CD4-positive, alpha-beta T cell (primary cell): ENCODE results near the gene ESF1. TPM values are rescaled to one million over a fixed set of nuclear protein-coding genes. Genes with fewer than 3 reads are reported as not detected.

Experiments
- ATAC-seq: fragments of 200-7000 bp; cut with Tn5 transposase; one replicate; pipeline ENCODE4 v1.10.0; 2022; ENCODE audit warnings: mild to moderate bottlenecking; ENCODE audit not compliant: poor library complexity
- CTCF ChIA-PET: fragments of 350-600 bp; sonication (Branson Sonifier 250); formaldehyde crosslinking; loops from one replicate; lab custom pipeline; 2021; ENCODE audit warnings: antibody characterized with exemption, inconsistent platforms; lab: Charles Lee
- POLR2A ChIA-PET: fragments of 350-600 bp; sonication (Branson Sonifier 250); formaldehyde crosslinking; loops from one replicate; lab custom pipeline; 2021; ENCODE audit warnings: antibody characterized with exemption, inconsistent platforms; lab: Charles Lee
- DNase-seq, 14 experiments: peaks; one replicate each; pipeline ENCODE4 v3.0.0-alpha.2; 2013 to 2020; ENCODE audit warnings: mixed read lengths in 2 of 14
- H3K27ac ChIP-seq, 2 donors: one replicate each; pipeline versions ENCODE4 v1.5.1 to v1.7.0; 2013; ENCODE audit warnings: low read length in 2 of 2, low read depth in 1 of 2, mild to moderate bottlenecking in 1 of 2
- H3K27me3 ChIP-seq, 2 experiments: 1 replicate in 1 of 2; 2 replicates in 1 of 2; pipeline versions ENCODE4 v1.6.1 to v1.7.0; 2013; ENCODE audit warnings: low read length in 2 of 2, control low read depth in 1 of 2, mild to moderate bottlenecking in 1 of 2, moderate library complexity in 1 of 2; ENCODE audit not compliant: insufficient read depth in 2 of 2, control insufficient read depth in 1 of 2
- H3K36me3 ChIP-seq: one replicate; pipeline ENCODE4 v1.6.1; 2013; ENCODE audit warnings: low read length, control low read depth; ENCODE audit not compliant: insufficient read depth
- H3K4me1 ChIP-seq: one replicate; pipeline ENCODE4 v1.6.1; 2013; ENCODE audit warnings: low read length, control low read depth; ENCODE audit not compliant: insufficient read depth
- H3K4me3 ChIP-seq: one replicate; pipeline ENCODE4 v1.5.1; 2013; ENCODE audit warnings: mild to moderate bottlenecking, low read length, moderate library complexity
- H3K9me3 ChIP-seq, 2 experiments: 1 replicate in 1 of 2; 2 replicates in 1 of 2; pipeline versions ENCODE4 v1.6.1 to v1.7.0; 2013; ENCODE audit warnings: low read length in 2 of 2, mild to moderate bottlenecking in 2 of 2, control low read depth in 1 of 2, moderate library complexity in 1 of 2; ENCODE audit not compliant: control insufficient read depth in 1 of 2, insufficient read depth in 1 of 2
- H3K27ac Mint-ChIP-seq: one replicate; pipeline ENCODE4 v1.8.0; 2020; ENCODE audit warnings: mixed read lengths
- H3K27me3 Mint-ChIP-seq: one replicate; pipeline ENCODE4 v1.8.0; 2021; ENCODE audit warnings: mixed read lengths
- H3K36me3 Mint-ChIP-seq: one replicate; pipeline ENCODE4 v1.8.0; 2021; ENCODE audit warnings: low read depth, mixed read lengths
- H3K4me1 Mint-ChIP-seq: one replicate; pipeline ENCODE4 v1.8.0; 2021; ENCODE audit warnings: low read depth, mixed read lengths
- H3K4me3 Mint-ChIP-seq: one replicate; pipeline ENCODE4 v1.8.0; 2020; ENCODE audit warnings: mild to moderate bottlenecking, mixed read lengths
- H3K9me3 Mint-ChIP-seq: one replicate; pipeline ENCODE4 v1.8.0; 2020; ENCODE audit warnings: mixed read lengths
- CTCF ChIP-seq: fragments of 200-600 bp; IDR thresholded peaks from one replicate; pipeline ENCODE4 v1.8.0; 2022; ENCODE audit warnings: antibody characterized with exemption, mild to moderate bottlenecking
- intact Hi-C, 2 experiments: fragments of 100-400 bp; cut with DNase I in 1 of 2; cut with micrococcal nuclease in 1 of 2; formaldehyde crosslinking; loops; one replicate each; pipeline versions ENCODE4 v1.15.1 to v1.9.0; 2023 to 2025; cut with DNase I, micrococcal nuclease
- total RNA-seq, 174 experiments: library from RNA in 2 of 174; stranded (reverse) in 2 of 174; gene quantifications; one replicate each; pipeline ENCODE4 v1.2.3 and lab custom pipeline; 2021 to 2026

The ESF1 gene
- total RNA-seq, 2 experiments from 2014 or later, result 6.9 to 7.1 TPM

- ChIA-PET POLR2A (no interaction called here), CTCF (no interaction called here)
- Histone ChIP-seq H3K27ac (no peak overlapping the region), H3K9me3 (no peaks in the 10 kb centered on the region), H3K4me3 (no peak overlapping the region), H3K27me3 (no peaks in the 10 kb centered on the region), H3K4me1 (no peaks in the 10 kb centered on the region), H3K36me3 (peaks cover 52% of the 10 kb centered on the region)
- intact Hi-C loops, result no loop called here
- Mint-ChIP-seq H3K27ac (no peak overlapping the region), H3K4me3 (no peak overlapping the region), H3K9me3 (no peaks in the 10 kb centered on the region), H3K4me1 (no peaks in the 10 kb centered on the region), H3K27me3 (no peaks in the 10 kb centered on the region), H3K36me3 (peaks cover 50% of the 10 kb centered on the region)
- DNase-seq, result no peak
- TF ChIP-seq CTCF, result no peak
- no peak for ATAC-seq
Observed at GRCh38 chr20:13816757-13817156, 32.0 kb upstream of the ESF1 start.

DNA sequence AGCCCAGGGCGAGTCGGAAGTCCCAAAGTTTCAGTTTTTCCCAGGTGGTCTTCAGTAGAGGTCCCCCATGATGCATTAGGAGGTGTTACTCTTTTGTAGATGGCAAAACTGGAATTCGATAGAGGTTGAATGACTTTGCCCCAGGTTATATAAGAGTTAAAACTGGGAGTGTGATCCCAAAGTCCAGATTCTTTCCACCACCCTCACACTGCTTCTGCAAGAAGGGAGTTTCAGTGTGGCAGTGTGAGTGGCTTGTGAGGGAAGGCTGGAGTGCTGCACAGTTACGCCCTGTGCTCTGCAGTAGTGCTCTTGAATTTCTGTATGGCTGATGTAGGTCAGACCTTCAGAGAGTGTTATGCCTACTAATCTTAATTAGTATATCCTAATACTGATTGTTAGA lies 30.0 kb upstream of the ESF1 start:
- TF ChIP-seq CTCF, result no peak
- Histone ChIP-seq H3K27ac (no peak overlapping the region), H3K36me3 (peaks cover 73% of the 10 kb centered on the region), H3K9me3 (no peaks in the 10 kb centered on the region), H3K4me3 (no peak overlapping the region), H3K4me1 (no peaks in the 10 kb centered on the region), H3K27me3 (no peaks in the 10 kb centered on the region)
- ChIA-PET CTCF (no interaction called here), POLR2A (no interaction called here)
- DNase-seq (no peak), ATAC-seq (no peak)
- Mint-ChIP-seq H3K4me3 (no peak overlapping the region), H3K36me3 (peaks cover 50% of the 10 kb centered on the region), H3K27me3 (no peaks in the 10 kb centered on the region), H3K9me3 (no peaks in the 10 kb centered on the region), H3K4me1 (no peaks in the 10 kb centered on the region), H3K27ac (no peak overlapping the region)
- intact Hi-C loops, result no loop called here

DNA sequence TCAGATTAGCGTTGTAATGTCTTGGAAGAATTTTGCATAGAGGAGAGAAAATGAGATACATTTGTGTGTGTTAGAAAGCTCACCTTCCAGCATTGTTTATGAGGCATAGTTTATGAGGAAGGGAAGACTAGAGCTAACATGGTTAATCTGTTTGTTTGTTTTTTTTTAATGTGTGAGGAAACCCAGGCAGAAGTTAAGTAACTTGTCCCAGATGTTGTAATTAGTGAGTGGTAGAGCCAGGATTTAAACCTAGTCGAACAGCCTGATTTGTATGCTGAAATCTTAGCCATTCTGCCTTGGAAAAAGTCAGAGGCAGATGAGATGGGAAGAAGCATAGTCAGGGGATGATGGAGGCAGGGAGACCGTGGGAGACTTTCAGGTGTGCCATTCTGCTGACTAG lies 29.2 kb upstream of the ESF1 start:
- no peak overlapping the region for H3K27ac Mint-ChIP-seq
- POLR2A ChIA-PET, result no interaction called here
- CTCF ChIA-PET, result no interaction called here

More for the DNA sequence above, 29.2 kb upstream of the ESF1 start:
- Histone ChIP-seq H3K27ac (no peak overlapping the region), H3K27me3 (no peaks in the 10 kb centered on the region), H3K9me3 (no peaks in the 10 kb centered on the region), H3K4me3 (no peak overlapping the region), H3K4me1 (no peaks in the 10 kb centered on the region), H3K36me3 (peaks cover 80% of the 10 kb centered on the region)
- no peak for TF ChIP-seq CTCF
- no peak for ATAC-seq
- Mint-ChIP-seq H3K4me1 (no peaks in the 10 kb centered on the region), H3K9me3 (no peaks in the 10 kb centered on the region), H3K27me3 (no peaks in the 10 kb centered on the region), H3K4me3 (no peak overlapping the region), H3K36me3 (peaks cover 50% of the 10 kb centered on the region)
- DNase-seq, result no peak
- intact Hi-C loops, result no loop called here
